WTC11 (cell line): Measurements from ENCODE around the gene SPRR5.

Experiments used
- ELF4 ChIP-seq: sonication (generic); formaldehyde crosslinking; IDR thresholded peaks from 2 replicates; pipeline ENCODE4 v1.8.1; 2022; ENCODE audit warnings: low read depth, mild to moderate bottlenecking, moderate library complexity, missing genetic modification reagents
- NR3C1 ChIP-seq: sonication (generic); formaldehyde crosslinking; conservative IDR thresholded peaks from 2 replicates; pipeline ENCODE4 v1.8.1; 2023; ENCODE audit warnings: low read depth, mild to moderate bottlenecking, missing genetic modification reagents
- ZNF138 ChIP-seq: sonication (generic); formaldehyde crosslinking; conservative IDR thresholded peaks from 2 replicates; pipeline ENCODE4 v1.8.1; 2022; ENCODE audit warnings: mild to moderate bottlenecking, moderate library complexity, missing genetic modification reagents
- TF ChIP-seq, protein P1 (sequence below): fragments of 200-600 bp; IDR thresholded peaks from 2 replicates; pipeline ENCODE4 v1.8.0; 2022; ENCODE audit warnings: antibody characterized with exemption
- TF ChIP-seq, protein P2 (sequence below): sonication (generic); formaldehyde crosslinking; conservative IDR thresholded peaks from 2 replicates; pipeline ENCODE4 v1.8.1; 2022; ENCODE audit warnings: mild to moderate bottlenecking, missing genetic modification reagents
- TF ChIP-seq, protein P3 (sequence below): sonication (generic); formaldehyde crosslinking; IDR thresholded peaks from 2 replicates; pipeline ENCODE4 v1.8.1; 2022; ENCODE audit warnings: missing genetic modification reagents, borderline replicate concordance

DNA sequence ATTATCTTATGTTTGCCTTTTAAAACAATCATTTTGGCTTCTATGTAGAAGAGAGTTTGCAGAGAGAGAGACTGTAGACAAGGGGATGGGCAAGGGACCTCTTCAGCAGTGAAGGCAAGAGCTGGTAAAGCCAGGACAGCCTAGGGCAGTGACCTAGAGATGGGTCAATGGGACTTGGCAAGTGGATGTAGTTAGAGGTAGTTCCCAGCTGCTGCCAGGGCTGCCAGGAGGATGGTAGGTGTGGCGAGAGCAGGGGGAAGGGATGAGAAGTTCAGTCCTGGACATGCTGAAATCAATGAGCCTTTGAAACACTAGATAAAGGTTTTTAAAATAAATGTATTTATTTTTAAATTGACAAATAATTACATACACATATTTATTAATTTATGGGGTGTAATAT, 6.4 kb upstream of the SPRR5 start:
- TF ChIP-seq, protein P1, sequence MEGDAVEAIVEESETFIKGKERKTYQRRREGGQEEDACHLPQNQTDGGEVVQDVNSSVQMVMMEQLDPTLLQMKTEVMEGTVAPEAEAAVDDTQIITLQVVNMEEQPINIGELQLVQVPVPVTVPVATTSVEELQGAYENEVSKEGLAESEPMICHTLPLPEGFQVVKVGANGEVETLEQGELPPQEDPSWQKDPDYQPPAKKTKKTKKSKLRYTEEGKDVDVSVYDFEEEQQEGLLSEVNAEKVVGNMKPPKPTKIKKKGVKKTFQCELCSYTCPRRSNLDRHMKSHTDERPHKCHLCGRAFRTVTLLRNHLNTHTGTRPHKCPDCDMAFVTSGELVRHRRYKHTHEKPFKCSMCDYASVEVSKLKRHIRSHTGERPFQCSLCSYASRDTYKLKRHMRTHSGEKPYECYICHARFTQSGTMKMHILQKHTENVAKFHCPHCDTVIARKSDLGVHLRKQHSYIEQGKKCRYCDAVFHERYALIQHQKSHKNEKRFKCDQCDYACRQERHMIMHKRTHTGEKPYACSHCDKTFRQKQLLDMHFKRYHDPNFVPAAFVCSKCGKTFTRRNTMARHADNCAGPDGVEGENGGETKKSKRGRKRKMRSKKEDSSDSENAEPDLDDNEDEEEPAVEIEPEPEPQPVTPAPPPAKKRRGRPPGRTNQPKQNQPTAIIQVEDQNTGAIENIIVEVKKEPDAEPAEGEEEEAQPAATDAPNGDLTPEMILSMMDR, result no peak
- TF ChIP-seq ELF4 (no peak), NR3C1 (CRISPR knock-in tag) (no peak), ZNF138 (no peak)
- TF ChIP-seq, protein P2, sequence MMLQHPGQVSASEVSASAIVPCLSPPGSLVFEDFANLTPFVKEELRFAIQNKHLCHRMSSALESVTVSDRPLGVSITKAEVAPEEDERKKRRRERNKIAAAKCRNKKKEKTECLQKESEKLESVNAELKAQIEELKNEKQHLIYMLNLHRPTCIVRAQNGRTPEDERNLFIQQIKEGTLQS, result no peak
- TF ChIP-seq, protein P3, sequence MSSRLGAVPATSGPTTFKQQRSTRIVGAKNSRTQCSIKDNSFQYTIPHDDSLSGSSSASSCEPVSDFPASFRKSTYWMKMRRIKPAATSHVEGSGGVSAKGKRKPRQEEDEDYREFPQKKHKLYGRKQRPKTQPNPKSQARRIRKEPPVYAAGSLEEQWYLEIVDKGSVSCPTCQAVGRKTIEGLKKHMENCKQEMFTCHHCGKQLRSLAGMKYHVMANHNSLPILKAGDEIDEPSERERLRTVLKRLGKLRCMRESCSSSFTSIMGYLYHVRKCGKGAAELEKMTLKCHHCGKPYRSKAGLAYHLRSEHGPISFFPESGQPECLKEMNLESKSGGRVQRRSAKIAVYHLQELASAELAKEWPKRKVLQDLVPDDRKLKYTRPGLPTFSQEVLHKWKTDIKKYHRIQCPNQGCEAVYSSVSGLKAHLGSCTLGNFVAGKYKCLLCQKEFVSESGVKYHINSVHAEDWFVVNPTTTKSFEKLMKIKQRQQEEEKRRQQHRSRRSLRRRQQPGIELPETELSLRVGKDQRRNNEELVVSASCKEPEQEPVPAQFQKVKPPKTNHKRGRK (CRISPR knock-in tag), result no peak
